A549 (cell line): ENCODE measurements around the gene ZNF335. TPM values are rescaled to one million over a fixed set of nuclear protein-coding genes. Genes with fewer than 3 reads are reported as not detected.
A peak's percentile ranks its signal among the peaks of the same experiment; 100 is the strongest.

Experiments
- ATAC-seq, 2 experiments: fragments of 200-7000 bp in 1 of 2; fragments of >200 bp in 1 of 2; cut with Nextera tagmentation in 1 of 2; cut with Tn5 transposase in 1 of 2; 3 replicates each; pipeline versions ENCODE4 v1.8.0 to v1.9.1; 2018 to 2020; ENCODE audit warnings: mild to moderate bottlenecking in 1 of 2, moderate library complexity in 1 of 2
- CTCF ChIA-PET: fragments of 300-600 bp; sonication (Branson Sonifier 250); formaldehyde crosslinking; extraction: SDS; loops from one replicate; lab custom pipeline; 2021; ENCODE audit warnings: antibody characterized with exemption, inconsistent platforms; lab: Yijun Ruan, JAX
- POLR2A ChIA-PET: fragments of 350-600 bp; formaldehyde crosslinking; extraction: SDS; loops from one replicate; lab custom pipeline; 2021; ENCODE audit warnings: antibody characterized with exemption, inconsistent platforms; lab: Yijun Ruan, JAX
- DNase-seq, 2 experiments: peaks; one replicate each; pipeline versions ENCODE4 v3.0.0 to v3.0.0-alpha.2; 2011 to 2016; ENCODE audit warnings: low read depth in 1 of 2, low spot score in 1 of 2
- FAIRE-seq: peaks from 2 replicates; lab custom pipeline; 2011; peaks lifted over from hg19 to GRCh38; lab: Jason Lieb, UNC
- H3K27ac ChIP-seq, 2 experiments: fragments of >200 bp; sonication (Bioruptor Twin); formaldehyde crosslinking; 3 replicates each; pipeline ENCODE4 v1.5.1; 2016 to 2017
- H3K4me1 ChIP-seq: fragments of >200 bp; sonication (Bioruptor Twin); formaldehyde crosslinking; 3 replicates; pipeline ENCODE4 v1.6.1; 2016
- H3K4me2 ChIP-seq: fragments of >200 bp; sonication (Bioruptor Twin); formaldehyde crosslinking; 3 replicates; pipeline ENCODE4 v1.6.1; 2016
- H3K4me3 ChIP-seq: fragments of >200 bp; sonication (Bioruptor Twin); formaldehyde crosslinking; 3 replicates; pipeline ENCODE4 v1.5.1; 2016
- H3K9me3 ChIP-seq: fragments of >200 bp; sonication (Bioruptor Twin); formaldehyde crosslinking; 3 replicates; pipeline ENCODE4 v1.6.1; 2016
- ATOH8 ChIP-seq: fragments of 250-450 bp; sonication (Bioruptor Pico); IDR thresholded peaks from 2 replicates; pipeline ENCODE4 v1.5.0; 2020; ENCODE audit warnings: low read depth, mild to moderate bottlenecking, moderate library complexity
- CEBPB ChIP-seq, 2 experiments: fragments of >200 bp in 1 of 2; sonication (Bioruptor Twin) in 1 of 2; formaldehyde crosslinking in 1 of 2; IDR thresholded peaks; 2 replicates each; pipeline ENCODE4 v1.6.1; 2012 to 2016
- CHD4 ChIP-seq: fragments of 200-600 bp; sonication (generic); IDR thresholded peaks from 2 replicates; pipeline ENCODE4 v1.6.1; 2016; ENCODE audit warnings: antibody characterized with exemption, mild to moderate bottlenecking, borderline replicate concordance
- EHMT2 ChIP-seq: fragments of 200-600 bp; sonication (generic); IDR thresholded peaks from 2 replicates; pipeline ENCODE4 v1.6.1; 2016; ENCODE audit warnings: antibody characterized with exemption, low read depth, mild to moderate bottlenecking, moderate library complexity
- ESRRA ChIP-seq: fragments of 150-350 bp; IDR thresholded peaks from 2 replicates; pipeline ENCODE4 v1.6.1; 2014; ENCODE audit warnings: mild to moderate bottlenecking, low read length, borderline replicate concordance
- FOSL2 ChIP-seq, 2 experiments: fragments of 450-650 bp in 1 of 2; fragments of >200 bp in 1 of 2; sonication (Bioruptor Twin) in 1 of 2; formaldehyde crosslinking; IDR thresholded peaks; 2 replicates each; pipeline versions ENCODE4 v1.5.0 to v1.6.1; 2016 to 2020; ENCODE audit warnings: mild to moderate bottlenecking in 1 of 2, moderate library complexity in 1 of 2
- HDAC2 ChIP-seq: fragments of 200-600 bp; sonication (generic); IDR thresholded peaks from 2 replicates; pipeline ENCODE4 v1.6.1; 2016
- HES2 ChIP-seq: fragments of >200 bp; sonication (Bioruptor Twin); formaldehyde crosslinking; IDR thresholded peaks from 2 replicates; pipeline ENCODE4 v1.6.1; 2016
- HOXA7 ChIP-seq: fragments of 250-450 bp; sonication (Bioruptor Pico); IDR thresholded peaks from 2 replicates; pipeline ENCODE4 v1.5.0; 2020; ENCODE audit warnings: mild to moderate bottlenecking, moderate library complexity
- HOXB13 ChIP-seq: fragments of 250-450 bp; sonication (Bioruptor Pico); IDR thresholded peaks from 2 replicates; pipeline ENCODE4 v1.5.0; 2020; ENCODE audit warnings: low read depth, mild to moderate bottlenecking, moderate library complexity
- KDM1A ChIP-seq: fragments of 200-600 bp; sonication (generic); IDR thresholded peaks from 2 replicates; pipeline ENCODE4 v1.6.1; 2016; ENCODE audit warnings: low read depth, mild to moderate bottlenecking
- MAFK ChIP-seq: fragments of 450-650 bp; IDR thresholded peaks from 2 replicates; pipeline ENCODE4 v1.6.1; 2014; ENCODE audit not compliant: partially characterized antibody
- MAZ ChIP-seq: fragments of 150-350 bp; IDR thresholded peaks from 2 replicates; pipeline ENCODE4 v1.6.1; 2014; ENCODE audit warnings: antibody characterized with exemption, low read depth, low read length, borderline replicate concordance
- NR3C1 ChIP-seq: fragments of >200 bp; sonication (Bioruptor Twin); formaldehyde crosslinking; IDR thresholded peaks from 3 replicates; pipeline ENCODE4 v1.6.1; 2017
- PBX3 ChIP-seq: IDR thresholded peaks from 2 replicates; pipeline ENCODE4 v1.6.1; 2012
- PHF8 ChIP-seq: fragments of 200-600 bp; sonication (generic); IDR thresholded peaks from 2 replicates; pipeline ENCODE4 v1.6.1; 2016; ENCODE audit warnings: low read depth, mild to moderate bottlenecking, antibody characterized with exemption, moderate library complexity, borderline replicate concordance
- POLR2AphosphoS2 ChIP-seq: conservative IDR thresholded peaks from 2 replicates; pipeline ENCODE4 v1.6.1; 2012; ENCODE audit warnings: low read length, improper control_type of control experiment, inconsistent platforms
- RNF2 ChIP-seq: fragments of 200-600 bp; sonication (generic); IDR thresholded peaks from 2 replicates; pipeline ENCODE4 v1.6.1; 2016; ENCODE audit warnings: low read depth, mild to moderate bottlenecking, antibody characterized with exemption, moderate library complexity, borderline replicate concordance
- SMC3 ChIP-seq: fragments of >200 bp; sonication (Bioruptor Twin); formaldehyde crosslinking; IDR thresholded peaks from 3 replicates; pipeline ENCODE4 v1.6.1; 2018; ENCODE audit warnings: inconsistent platforms
- TP53 ChIP-seq: fragments of 250-450 bp; sonication (Bioruptor Pico); IDR thresholded peaks from 2 replicates; pipeline ENCODE4 v1.5.0; 2021; ENCODE audit warnings: mild to moderate bottlenecking, moderate library complexity
- ZC3H11A ChIP-seq: fragments of 450-650 bp; IDR thresholded peaks from 2 replicates; pipeline ENCODE4 v1.6.1; 2014; ENCODE audit warnings: antibody characterized with exemption, mild to moderate bottlenecking
- ZFP36 ChIP-seq: fragments of 450-650 bp; IDR thresholded peaks from 2 replicates; pipeline ENCODE4 v1.6.1; 2014; ENCODE audit warnings: borderline replicate concordance; ENCODE audit not compliant: partially characterized antibody
- WGBS: methylation state at CpG from one replicate; pipeline ENCODE4 v1.1.6; 2017; ENCODE audit errors: missing lambda C conversion rate; 5-methylcytosine and 5-hydroxymethylcytosine counted together
- polyA plus RNA-seq, 4 experiments: library from polyadenylated mRNA; depleted of rRNA in 3 of 4; stranded (reverse); fragments of >200 nt; fragmentation: RNase III in 1 of 4; extraction: RNeasy Plus Mini Kit Qiagen cat#74134 plus additional on column Dnase treatment in 1 of 4; gene quantifications; 2 replicates in 3 of 4; 3 replicates in 1 of 4; pipeline ENCODE4 v1.2.3, GENCODE V29; 2011 to 2017
- TF ChIP-seq, protein P1 (sequence below): fragments of 450-650 bp; IDR thresholded peaks from 2 replicates; pipeline ENCODE4 v1.6.1; 2014; ENCODE audit warnings: antibody characterized with exemption
- TF ChIP-seq, protein P2 (sequence below): fragments of 200-600 bp; sonication (generic); IDR thresholded peaks from 2 replicates; pipeline ENCODE4 v1.6.1; 2016; ENCODE audit warnings: antibody characterized with exemption, mild to moderate bottlenecking, moderate library complexity

Gene ZNF335
- polyA plus RNA-seq, 2 of the 4 experiments (the other 2 are of a cell fraction) = 7.3 to 9.3 TPM

- ATAC-seq = no peak
- Histone ChIP-seq H3K9me3 (no peaks in the 10 kb centered on the region), H3K4me3 (no peak overlapping the region), H3K27ac (no peak overlapping the region), H3K4me1 (peaks cover 25% of the 10 kb centered on the region), H3K4me2 (no peak overlapping the region)
- POLR2A ChIA-PET = interaction anchor here (1.0 kb wide), 1 partner anchor 9 kb away, joined by 4 read pairs; no protein-coding TSS in a partner anchor
- TF ChIP-seq HDAC2 (no peak), PBX3 (no peak), ESRRA (no peak), ZC3H11A (no peak), EHMT2 (no peak), FOSL2 (IDR thresholded peaks at IDR 0.05) (no peak), FOSL2 (CRISPR knock-in tag; IDR thresholded peaks at IDR 0.05) (no peak), TP53 (CRISPR knock-in tag) (no peak), HES2 (no peak), NR3C1 (no peak), KDM1A (no peak), HOXB13 (CRISPR knock-in tag) (no peak), PHF8 (no peak), SMC3 (no peak), HOXA7 (no peak), CHD4 (no peak), MAZ (no peak)
- TF ChIP-seq, protein P1, sequence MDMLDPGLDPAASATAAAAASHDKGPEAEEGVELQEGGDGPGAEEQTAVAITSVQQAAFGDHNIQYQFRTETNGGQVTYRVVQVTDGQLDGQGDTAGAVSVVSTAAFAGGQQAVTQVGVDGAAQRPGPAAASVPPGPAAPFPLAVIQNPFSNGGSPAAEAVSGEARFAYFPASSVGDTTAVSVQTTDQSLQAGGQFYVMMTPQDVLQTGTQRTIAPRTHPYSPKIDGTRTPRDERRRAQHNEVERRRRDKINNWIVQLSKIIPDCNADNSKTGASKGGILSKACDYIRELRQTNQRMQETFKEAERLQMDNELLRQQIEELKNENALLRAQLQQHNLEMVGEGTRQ = no peak
- FAIRE-seq = no peak
- 95% methylated on average over 12 of the region's 13 CpGs for WGBS
- CTCF ChIA-PET = interaction anchor here (1.3 to 1.8 kb wide), 5 partner anchors 18 to 141 kb away, joined by 3 to 10 read pairs (median 4); no protein-coding TSS in a partner anchor
- no peak for DNase-seq
These were observed 31.5 kb downstream of the ZNF335 start for GRCh38 chr20:45940469-45940868.

DNA sequence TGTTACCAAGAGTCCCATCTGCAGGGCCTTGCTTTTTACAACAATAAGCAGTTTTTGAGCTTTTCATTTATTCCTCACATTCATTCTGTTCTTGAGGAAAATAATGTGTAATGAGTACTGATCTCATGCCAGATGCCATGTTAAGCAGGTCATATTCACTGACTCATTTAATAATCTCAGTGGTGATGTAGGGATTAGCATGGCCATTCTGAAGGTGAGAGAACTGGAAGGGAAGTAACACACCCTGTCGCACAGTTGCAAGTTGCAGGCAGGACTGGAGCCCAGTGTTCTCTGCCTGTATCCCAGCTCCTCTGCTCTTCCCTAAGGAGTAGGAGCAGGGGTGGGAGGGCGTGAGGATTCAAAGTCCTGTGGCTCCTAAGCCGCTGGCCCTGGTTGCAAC, 31.9 kb downstream of the ZNF335 start:
- POLR2A ChIA-PET = interaction anchor here (1.0 kb wide), 1 partner anchor 9 kb away, joined by 4 read pairs; no protein-coding TSS in a partner anchor
- no peak for ATAC-seq

GRCh38 chr20:45938727-45939438, 33.1 kb downstream of the ZNF335 start:
- ATAC-seq (no peak), DNase-seq (no peak), FAIRE-seq (no peak)
- CTCF ChIA-PET = interaction anchor here (0.9 to 3.2 kb wide), 6 partner anchors 10 to 49 kb away, joined by 3 to 22 read pairs (median 4); no protein-coding TSS in a partner anchor
- TF ChIP-seq PBX3 (no peak), ATOH8 (CRISPR knock-in tag) (no peak), CHD4 (no peak), FOSL2 (IDR thresholded peaks at IDR 0.05) (no peak), FOSL2 (CRISPR knock-in tag; IDR thresholded peaks at IDR 0.05) (no peak), ZFP36 (peak; percentile 33), POLR2AphosphoS2 (0 out of 2 replicates have a peak, but pooled peaks have one; percentile 57), ESRRA (no peak), TP53 (CRISPR knock-in tag) (no peak), RNF2 (no peak)
- TF ChIP-seq, protein P2, sequence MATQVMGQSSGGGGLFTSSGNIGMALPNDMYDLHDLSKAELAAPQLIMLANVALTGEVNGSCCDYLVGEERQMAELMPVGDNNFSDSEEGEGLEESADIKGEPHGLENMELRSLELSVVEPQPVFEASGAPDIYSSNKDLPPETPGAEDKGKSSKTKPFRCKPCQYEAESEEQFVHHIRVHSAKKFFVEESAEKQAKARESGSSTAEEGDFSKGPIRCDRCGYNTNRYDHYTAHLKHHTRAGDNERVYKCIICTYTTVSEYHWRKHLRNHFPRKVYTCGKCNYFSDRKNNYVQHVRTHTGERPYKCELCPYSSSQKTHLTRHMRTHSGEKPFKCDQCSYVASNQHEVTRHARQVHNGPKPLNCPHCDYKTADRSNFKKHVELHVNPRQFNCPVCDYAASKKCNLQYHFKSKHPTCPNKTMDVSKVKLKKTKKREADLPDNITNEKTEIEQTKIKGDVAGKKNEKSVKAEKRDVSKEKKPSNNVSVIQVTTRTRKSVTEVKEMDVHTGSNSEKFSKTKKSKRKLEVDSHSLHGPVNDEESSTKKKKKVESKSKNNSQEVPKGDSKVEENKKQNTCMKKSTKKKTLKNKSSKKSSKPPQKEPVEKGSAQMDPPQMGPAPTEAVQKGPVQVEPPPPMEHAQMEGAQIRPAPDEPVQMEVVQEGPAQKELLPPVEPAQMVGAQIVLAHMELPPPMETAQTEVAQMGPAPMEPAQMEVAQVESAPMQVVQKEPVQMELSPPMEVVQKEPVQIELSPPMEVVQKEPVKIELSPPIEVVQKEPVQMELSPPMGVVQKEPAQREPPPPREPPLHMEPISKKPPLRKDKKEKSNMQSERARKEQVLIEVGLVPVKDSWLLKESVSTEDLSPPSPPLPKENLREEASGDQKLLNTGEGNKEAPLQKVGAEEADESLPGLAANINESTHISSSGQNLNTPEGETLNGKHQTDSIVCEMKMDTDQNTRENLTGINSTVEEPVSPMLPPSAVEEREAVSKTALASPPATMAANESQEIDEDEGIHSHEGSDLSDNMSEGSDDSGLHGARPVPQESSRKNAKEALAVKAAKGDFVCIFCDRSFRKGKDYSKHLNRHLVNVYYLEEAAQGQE = no peak
- H3K4me1 ChIP-seq = peaks cover 16% of the 10 kb centered on the region
- no peaks in the 10 kb centered on the region for H3K9me3 ChIP-seq
- H3K4me2 ChIP-seq = no peak overlapping the region
- WGBS = 93% methylated on average over 11 of the region's 13 CpGs
- POLR2A ChIA-PET = no interaction called here
- no peak overlapping the region for H3K27ac ChIP-seq
- H3K4me3 ChIP-seq = no peak overlapping the region

More for the DNA sequence above, 31.9 kb downstream of the ZNF335 start:
- Histone ChIP-seq H3K4me1 (peaks cover 25% of the 10 kb centered on the region), H3K4me3 (no peak overlapping the region), H3K27ac (no peak overlapping the region), H3K4me2 (no peak overlapping the region), H3K9me3 (no peaks in the 10 kb centered on the region)
- FAIRE-seq (no peak), DNase-seq (no peak)
- TF ChIP-seq CEBPB (IDR thresholded peaks at IDR 0.05) (no peak), MAFK (peak; percentile 33)
- CTCF ChIA-PET = interaction anchor here (1.0 to 1.8 kb wide), 6 partner anchors 13 to 141 kb away, joined by 3 to 10 read pairs (median 4); no protein-coding TSS in a partner anchor
- 88% methylated on average over 3 of the region's 3 CpGs for WGBS
